GM12872 (cell line): ENCODE data around the gene LRRC51.

Experiments used
- CTCF ChIP-seq: IDR thresholded peaks from 3 replicates; pipeline ENCODE4 v1.5.1; 2011; ENCODE audit warnings: low read depth, mild to moderate bottlenecking, low read length, moderate library complexity; ENCODE audit not compliant: insufficient read depth

LRRC51 gene

GRCh38 chr11:72120930-72121329 is 40.3 kb downstream of the LRRC51 start:
- TF ChIP-seq CTCF = no peak

GRCh38 chr11:72122607-72123006 is 42.0 kb downstream of the LRRC51 start:
- no peak for TF ChIP-seq CTCF

- TF ChIP-seq CTCF = no peak
These were observed 42.5 kb downstream of the LRRC51 start for GRCh38 chr11:72123117-72123653.

GRCh38 chr11:72124046-72124445 is 43.4 kb downstream of the LRRC51 start:
- no peak for TF ChIP-seq CTCF

- no peak for TF ChIP-seq CTCF
These were observed 45.3 kb downstream of the LRRC51 start for GRCh38 chr11:72125956-72126355.

GRCh38 chr11:72127923-72128322 is 47.3 kb downstream of the LRRC51 start:
- TF ChIP-seq CTCF = no peak

GRCh38 chr11:72129381-72129780 is 48.7 kb downstream of the LRRC51 start:
- no peak for TF ChIP-seq CTCF

- no peak for TF ChIP-seq CTCF
These were observed 52.0 kb downstream of the LRRC51 start for GRCh38 chr11:72132646-72133045.
